PC-9 (cell line): Measurements from ENCODE around the gene NAMPT. TPM values are rescaled to one million over a fixed set of nuclear protein-coding genes. Genes with fewer than 3 reads are reported as not detected.

Experiments
- BruUV-seq: library from RNA; stranded (reverse); fragments of 400-500 nt; replicated peaks from 2 replicates; lab custom pipeline; 2021; lab: Mats Ljungman, UMichigan
- CTCF ChIA-PET: fragments of 300-600 bp; sonication (Branson Sonifier 250); formaldehyde crosslinking; loops from one replicate; lab custom pipeline; 2022; ENCODE audit warnings: antibody characterized with exemption; lab: Charles Lee
- POLR2A ChIA-PET: fragments of 300-600 bp; sonication (Branson Sonifier 250); formaldehyde crosslinking; loops from one replicate; lab custom pipeline; 2022; ENCODE audit warnings: antibody characterized with exemption; ENCODE audit not compliant: unreplicated experiment; lab: Charles Lee
- DNase-seq, 2 experiments: peaks; one replicate each; pipeline versions ENCODE4 v3.0.0 to v3.0.0-alpha.2; 2015 to 2022; ENCODE audit warnings: mixed read lengths in 1 of 2
- H2AFZ ChIP-seq: fragments of 200-600 bp; sonication (generic); 2 replicates; pipeline ENCODE4 v1.8.1; 2017; ENCODE audit warnings: antibody characterized with exemption
- H3F3A ChIP-seq: fragments of 200-600 bp; sonication (generic); 2 replicates; pipeline ENCODE4 v1.8.1; 2017; ENCODE audit warnings: antibody characterized with exemption, mild to moderate bottlenecking, low read depth; ENCODE audit not compliant: insufficient read depth
- H3K27ac ChIP-seq: fragments of 200-600 bp; sonication (generic); 2 replicates; pipeline ENCODE4 v1.6.1; 2016; ENCODE audit warnings: mixed run types
- H3K27me3 ChIP-seq: fragments of 200-600 bp; sonication (generic); 2 replicates; pipeline ENCODE4 v1.6.1; 2016; ENCODE audit warnings: low read depth, mixed run types; ENCODE audit not compliant: insufficient read depth
- H3K36me3 ChIP-seq: fragments of 200-600 bp; sonication (generic); 2 replicates; pipeline ENCODE4 v1.6.1; 2016; ENCODE audit warnings: low read depth, mixed run types
- H3K4me1 ChIP-seq: fragments of 200-600 bp; sonication (generic); replicated peaks from 2 replicates; pipeline ENCODE4 v1.6.1; 2016; ENCODE audit warnings: mixed run types; ENCODE audit not compliant: insufficient read depth
- H3K4me2 ChIP-seq: fragments of 200-600 bp; sonication (generic); 2 replicates; pipeline ENCODE4 v1.6.1; 2017; ENCODE audit warnings: mixed run types
- H3K4me3 ChIP-seq: fragments of 200-600 bp; sonication (generic); 2 replicates; pipeline ENCODE4 v1.6.1; 2016; ENCODE audit warnings: mixed run types
- H3K79me2 ChIP-seq: fragments of 200-600 bp; sonication (generic); 2 replicates; pipeline ENCODE4 v1.6.1; 2017; ENCODE audit warnings: low read depth, mixed run types
- H3K9me2 ChIP-seq: fragments of 200-600 bp; sonication (generic); 2 replicates; pipeline ENCODE4 v1.8.1; 2017; ENCODE audit warnings: mild to moderate bottlenecking; ENCODE audit not compliant: insufficient read depth
- H3K9me3 ChIP-seq: fragments of 200-600 bp; sonication (generic); 2 replicates; pipeline ENCODE4 v1.8.1; 2016; ENCODE audit warnings: low read depth; ENCODE audit not compliant: insufficient read depth
- H4K20me1 ChIP-seq: fragments of 200-600 bp; sonication (generic); 2 replicates; pipeline ENCODE4 v1.8.1; 2017; ENCODE audit not compliant: insufficient read depth
- EZH2 ChIP-seq: fragments of 200-600 bp; sonication (generic); IDR thresholded peaks from 2 replicates; pipeline ENCODE4 v1.8.0; 2017; ENCODE audit warnings: antibody characterized with exemption, low read depth
- intact Hi-C: fragments of 100-400 bp; cut with micrococcal nuclease; formaldehyde crosslinking; loops from one replicate; pipeline ENCODE4 v1.10.0; 2022; ENCODE audit not compliant: unreplicated experiment
- total RNA-seq: library from RNA; stranded (reverse); gene quantifications from 2 replicates; pipeline ENCODE4 v1.2.3, GENCODE V29; 2021
- TF ChIP-seq, protein P1 (sequence below): fragments of 200-600 bp; sonication (generic); conservative IDR thresholded peaks from 2 replicates; pipeline ENCODE4 v1.6.1; 2017; ENCODE audit warnings: mixed run types, antibody characterized with exemption, mild to moderate bottlenecking, moderate library complexity

The NAMPT gene
- total RNA-seq, 1 experiment from 2014 or later, result 302 TPM

DNA sequence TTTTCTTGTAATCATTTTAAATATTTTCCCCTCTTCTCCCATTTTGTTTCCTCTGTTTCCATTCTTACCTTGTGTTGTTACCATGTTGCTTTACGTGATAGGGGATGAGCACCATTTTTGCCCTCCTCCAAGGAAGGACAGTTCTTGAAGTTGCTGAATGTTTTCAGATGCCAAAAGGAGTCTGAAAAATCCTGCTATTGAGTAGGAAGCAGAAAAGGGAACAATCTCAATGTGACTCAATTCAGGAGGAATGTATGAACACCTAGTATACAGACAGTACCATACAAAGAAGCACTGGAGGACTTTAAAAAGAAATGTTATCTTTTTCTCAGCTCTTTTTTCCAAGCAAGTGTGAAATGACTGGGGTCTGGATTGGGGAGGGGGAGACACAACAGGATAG is 5.1 kb upstream of the NAMPT start:
- Histone ChIP-seq H3K27me3 (no peaks in the 10 kb centered on the region), H3K4me3 (no peak overlapping the region), H3K4me2 (no peak overlapping the region), H3K9me3 (no peaks in the 10 kb centered on the region), H2AFZ (no peak overlapping the region), H3K79me2 (peaks cover 20% of the 10 kb centered on the region), H3F3A (peaks cover 7% of the 10 kb centered on the region), H3K9me2 (no peaks in the 10 kb centered on the region), H4K20me1 (no peaks in the 10 kb centered on the region), H3K27ac (no peak overlapping the region), H3K4me1 (peaks cover 23% of the 10 kb centered on the region; the same call in 1 of the 2 replicates), H3K36me3 (no peaks in the 10 kb centered on the region)
- intact Hi-C loops, result loop anchor here (5.0 kb wide), 1 partner anchor 877 kb away; the partner anchor contains the start of gene HBP1
- no peak for DNase-seq
- CTCF ChIA-PET, result interaction anchor here (0.5 kb wide), 1 partner anchor 51 kb away, joined by 4 read pairs; no protein-coding TSS in a partner anchor
- no peak for TF ChIP-seq EZH2
- TF ChIP-seq, protein P1, sequence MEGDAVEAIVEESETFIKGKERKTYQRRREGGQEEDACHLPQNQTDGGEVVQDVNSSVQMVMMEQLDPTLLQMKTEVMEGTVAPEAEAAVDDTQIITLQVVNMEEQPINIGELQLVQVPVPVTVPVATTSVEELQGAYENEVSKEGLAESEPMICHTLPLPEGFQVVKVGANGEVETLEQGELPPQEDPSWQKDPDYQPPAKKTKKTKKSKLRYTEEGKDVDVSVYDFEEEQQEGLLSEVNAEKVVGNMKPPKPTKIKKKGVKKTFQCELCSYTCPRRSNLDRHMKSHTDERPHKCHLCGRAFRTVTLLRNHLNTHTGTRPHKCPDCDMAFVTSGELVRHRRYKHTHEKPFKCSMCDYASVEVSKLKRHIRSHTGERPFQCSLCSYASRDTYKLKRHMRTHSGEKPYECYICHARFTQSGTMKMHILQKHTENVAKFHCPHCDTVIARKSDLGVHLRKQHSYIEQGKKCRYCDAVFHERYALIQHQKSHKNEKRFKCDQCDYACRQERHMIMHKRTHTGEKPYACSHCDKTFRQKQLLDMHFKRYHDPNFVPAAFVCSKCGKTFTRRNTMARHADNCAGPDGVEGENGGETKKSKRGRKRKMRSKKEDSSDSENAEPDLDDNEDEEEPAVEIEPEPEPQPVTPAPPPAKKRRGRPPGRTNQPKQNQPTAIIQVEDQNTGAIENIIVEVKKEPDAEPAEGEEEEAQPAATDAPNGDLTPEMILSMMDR, result no peak
- POLR2A ChIA-PET, result interaction anchor here (0.6 kb wide), 1 partner anchor 225 kb away, joined by 3 read pairs; no protein-coding TSS in a partner anchor
- BruUV-seq, result no TSS peak

DNA sequence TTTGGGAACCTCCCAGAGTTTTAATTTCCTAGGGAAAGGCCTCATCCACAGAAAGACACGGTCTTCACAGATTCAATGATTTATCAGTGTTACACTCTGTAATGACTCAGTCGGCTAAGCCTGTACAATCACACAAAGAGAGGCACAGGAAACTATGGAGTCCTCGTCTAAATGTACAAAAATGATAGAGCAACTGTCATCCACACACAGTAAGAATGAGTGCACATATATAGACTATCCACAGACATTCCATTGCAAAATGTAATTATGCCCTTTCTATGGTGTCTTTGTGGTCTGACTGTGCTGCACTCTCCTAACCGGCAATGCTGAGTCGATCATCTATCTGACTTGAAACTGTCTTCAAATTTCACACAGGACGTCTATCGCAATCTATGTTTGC is 3.5 kb upstream of the NAMPT start:
- CTCF ChIA-PET, result interaction anchor here (1.3 kb wide), 1 partner anchor 174 kb away, joined by 6 read pairs; no protein-coding TSS in a partner anchor
- intact Hi-C loops, result loop anchor here (5.0 kb wide), 1 partner anchor 879 kb away; the partner anchor contains the start of gene HBP1
- Histone ChIP-seq H3K27ac (no peak overlapping the region), H3K27me3 (no peaks in the 10 kb centered on the region), H2AFZ (no peak overlapping the region), H3K36me3 (0 out of 2 replicates have a peak, but pooled peaks cover 7% of the 10 kb centered on the region), H3F3A (peaks cover 16% of the 10 kb centered on the region), H3K79me2 (peaks cover 30% of the 10 kb centered on the region), H3K4me3 (no peak overlapping the region), H3K4me1 (peaks cover 23% of the 10 kb centered on the region; the same call in 1 of the 2 replicates), H4K20me1 (peaks cover 9% of the 10 kb centered on the region; the same call in 1 of the 2 replicates), H3K9me3 (no peaks in the 10 kb centered on the region), H3K4me2 (no peak overlapping the region), H3K9me2 (no peaks in the 10 kb centered on the region)
- POLR2A ChIA-PET, result no interaction called here
- no peak for DNase-seq
- BruUV-seq, result no TSS peak
- TF ChIP-seq EZH2, result no peak
- TF ChIP-seq, protein P1, result no peak

DNA sequence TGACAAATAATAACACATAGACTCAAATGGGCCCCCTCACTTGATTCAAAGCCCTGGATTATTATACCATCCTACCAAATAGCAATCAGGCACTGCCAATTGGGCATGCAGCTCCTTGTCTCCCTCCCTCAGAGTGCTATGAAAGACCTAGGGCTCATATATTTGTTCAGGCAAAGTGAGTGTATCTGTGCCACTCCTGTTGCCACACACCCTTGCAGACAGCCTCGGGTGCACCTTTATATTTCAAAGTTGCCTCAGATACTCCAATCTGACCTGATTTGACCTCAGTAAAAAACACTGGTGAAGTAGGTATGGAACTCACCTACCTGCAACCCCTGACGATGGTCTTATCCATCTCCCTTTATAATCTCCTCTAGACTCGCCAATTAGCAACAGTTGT is 3.0 kb upstream of the NAMPT start:
- Histone ChIP-seq H3K9me2 (no peaks in the 10 kb centered on the region), H4K20me1 (peaks cover 12% of the 10 kb centered on the region), H3K36me3 (peaks cover 12% of the 10 kb centered on the region), H3K27ac (no peak overlapping the region), H3K4me2 (no peak overlapping the region), H2AFZ (no peak overlapping the region), H3K9me3 (no peaks in the 10 kb centered on the region), H3K4me1 (peaks cover 23% of the 10 kb centered on the region; the same call in 1 of the 2 replicates), H3K27me3 (no peaks in the 10 kb centered on the region), H3F3A (peaks cover 21% of the 10 kb centered on the region), H3K4me3 (no peak overlapping the region), H3K79me2 (peaks cover 34% of the 10 kb centered on the region)
- intact Hi-C loops, result loop anchor here (5.0 kb wide), 1 partner anchor 880 kb away; the partner anchor contains the start of gene HBP1
- DNase-seq, result no peak
- ChIA-PET CTCF (interaction anchor here (1.3 kb wide), 1 partner anchor 174 kb away, joined by 6 read pairs; no protein-coding TSS in a partner anchor), POLR2A (no interaction called here)
- BruUV-seq, result no TSS peak
- TF ChIP-seq EZH2, result no peak
- TF ChIP-seq, protein P1, result no peak
